BJ (cell line): Measurements from ENCODE around the gene APOBEC3H. TPM values are rescaled to one million over a fixed set of nuclear protein-coding genes. Genes with fewer than 3 reads are reported as not detected.

Source experiments
- CTCF ChIA-PET: fragments of 350-600 bp; formaldehyde crosslinking; extraction: SDS; loops from one replicate; lab custom pipeline; 2021; ENCODE audit warnings: antibody characterized with exemption, inconsistent platforms; lab: Yijun Ruan, JAX
- POLR2A ChIA-PET: fragments of 300-600 bp; sonication (Branson Sonifier 250); formaldehyde crosslinking; extraction: SDS; loops from one replicate; lab custom pipeline; 2021; ENCODE audit warnings: antibody characterized with exemption; lab: Charles Lee
- DNase-seq: peaks from one replicate; pipeline ENCODE4 v3.0.0-alpha.2; 2011; ENCODE audit warnings: low read depth
- H3K27me3 ChIP-seq: 2 replicates; pipeline ENCODE4 v1.6.0; 2011; ENCODE audit warnings: low read length; ENCODE audit not compliant: control insufficient read depth, insufficient read depth
- H3K36me3 ChIP-seq: 2 replicates; pipeline ENCODE4 v1.5.1; 2011; ENCODE audit warnings: low read length; ENCODE audit not compliant: control insufficient read depth, insufficient read depth
- H3K4me3 ChIP-seq: 2 replicates; pipeline ENCODE4 v1.5.1; 2011; ENCODE audit warnings: low read depth, mild to moderate bottlenecking, control low read depth, low read length
- polyA plus RNA-seq: library from polyadenylated mRNA; depleted of rRNA; stranded (reverse); fragments of >200 nt; gene quantifications from 2 replicates; pipeline ENCODE4 v1.2.3, GENCODE V29; 2011
- TF ChIP-seq, protein P1 (sequence below): IDR thresholded peaks from 2 replicates; pipeline ENCODE4 v1.5.1; 2011; ENCODE audit warnings: low read depth, mild to moderate bottlenecking, control low read depth, inconsistent platforms, low read length, moderate library complexity; ENCODE audit not compliant: insufficient read depth

Gene APOBEC3H
- polyA plus RNA-seq, 1 experiment = 0.10 TPM

DNA sequence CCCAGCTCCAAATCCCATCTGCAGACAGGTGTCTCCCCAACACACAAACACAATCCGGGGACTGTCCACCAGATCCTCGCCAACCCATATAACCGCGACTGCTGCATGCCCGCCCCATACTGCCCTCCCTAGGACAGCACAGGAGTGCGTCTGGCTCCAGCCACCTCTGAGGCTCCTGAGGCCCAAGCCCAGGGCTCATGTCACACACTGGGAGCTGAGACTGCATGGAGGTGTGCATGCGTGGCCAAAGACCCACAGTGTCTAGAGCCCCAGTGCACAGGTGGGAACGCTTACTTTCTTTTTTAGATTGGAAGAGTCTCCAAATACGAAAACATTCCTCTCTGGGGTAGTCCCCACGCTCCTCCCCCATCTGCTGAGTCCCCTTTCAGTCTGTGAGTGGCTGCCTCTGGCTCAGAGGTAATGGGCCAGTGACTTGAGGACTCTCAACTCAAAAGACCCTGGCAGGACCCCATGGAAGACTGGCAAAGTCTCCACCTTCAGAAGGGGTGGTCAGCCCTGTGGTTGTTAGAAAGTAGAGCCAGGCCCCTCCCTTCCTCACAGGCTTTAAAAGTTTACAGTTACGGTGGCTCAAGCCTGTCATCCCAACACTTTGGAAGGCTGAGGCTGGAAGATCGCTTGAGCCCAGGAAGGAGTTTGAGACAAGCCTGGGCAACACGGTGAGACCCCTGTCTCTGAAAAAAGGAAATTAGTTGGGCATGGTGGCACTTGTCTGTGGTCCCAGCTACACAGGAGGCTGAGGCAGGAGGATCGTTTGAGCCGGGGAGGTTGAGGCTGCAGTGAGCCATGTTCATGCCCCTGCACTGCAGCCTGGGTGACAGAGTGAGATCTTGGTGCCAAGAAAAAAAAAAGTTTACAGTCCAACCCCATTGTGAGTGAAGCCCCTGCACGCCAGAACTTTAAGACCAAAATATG lies 53.1 kb downstream of the APOBEC3H start:
- Histone ChIP-seq H3K36me3 (peaks cover 5% of the 10 kb centered on the region), H3K4me3 (no peak overlapping the region), H3K27me3 (peaks cover 4% of the 10 kb centered on the region)
- TF ChIP-seq, protein P1, sequence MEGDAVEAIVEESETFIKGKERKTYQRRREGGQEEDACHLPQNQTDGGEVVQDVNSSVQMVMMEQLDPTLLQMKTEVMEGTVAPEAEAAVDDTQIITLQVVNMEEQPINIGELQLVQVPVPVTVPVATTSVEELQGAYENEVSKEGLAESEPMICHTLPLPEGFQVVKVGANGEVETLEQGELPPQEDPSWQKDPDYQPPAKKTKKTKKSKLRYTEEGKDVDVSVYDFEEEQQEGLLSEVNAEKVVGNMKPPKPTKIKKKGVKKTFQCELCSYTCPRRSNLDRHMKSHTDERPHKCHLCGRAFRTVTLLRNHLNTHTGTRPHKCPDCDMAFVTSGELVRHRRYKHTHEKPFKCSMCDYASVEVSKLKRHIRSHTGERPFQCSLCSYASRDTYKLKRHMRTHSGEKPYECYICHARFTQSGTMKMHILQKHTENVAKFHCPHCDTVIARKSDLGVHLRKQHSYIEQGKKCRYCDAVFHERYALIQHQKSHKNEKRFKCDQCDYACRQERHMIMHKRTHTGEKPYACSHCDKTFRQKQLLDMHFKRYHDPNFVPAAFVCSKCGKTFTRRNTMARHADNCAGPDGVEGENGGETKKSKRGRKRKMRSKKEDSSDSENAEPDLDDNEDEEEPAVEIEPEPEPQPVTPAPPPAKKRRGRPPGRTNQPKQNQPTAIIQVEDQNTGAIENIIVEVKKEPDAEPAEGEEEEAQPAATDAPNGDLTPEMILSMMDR = no peak
- no peak for DNase-seq
- ChIA-PET POLR2A (no interaction called here), CTCF (interaction anchor here (0.7 to 1.4 kb wide), 4 partner anchors 12 to 280 kb away, joined by 3 to 4 read pairs (median 3); no protein-coding TSS in a partner anchor)

DNA sequence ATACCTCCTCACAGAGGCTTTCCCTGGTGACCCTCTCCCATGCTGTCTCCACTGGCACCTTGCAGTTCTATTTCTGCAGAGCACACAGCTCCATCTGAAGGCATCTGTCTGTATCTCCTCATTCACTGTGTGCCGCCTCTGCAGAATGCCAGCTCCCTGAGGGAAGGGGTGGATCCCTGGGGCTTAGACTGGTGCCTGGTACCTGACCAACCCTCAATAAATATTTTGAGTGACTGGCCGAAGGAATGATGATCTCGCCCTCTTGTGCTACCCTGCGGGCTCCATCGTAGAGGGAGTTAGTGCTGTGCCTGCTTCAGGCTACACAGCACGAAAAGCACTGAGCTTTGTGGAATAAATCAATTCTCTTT lies 53.8 kb downstream of the APOBEC3H start:
- Histone ChIP-seq H3K27me3 (peaks cover 8% of the 10 kb centered on the region), H3K4me3 (no peak overlapping the region), H3K36me3 (peaks cover 5% of the 10 kb centered on the region)
- CTCF ChIA-PET = interaction anchor here (0.7 to 1.0 kb wide), 2 partner anchors 43 to 281 kb away, joined by 3 read pairs; no protein-coding TSS in a partner anchor
- TF ChIP-seq, protein P1 = no peak
- no peak for DNase-seq
- POLR2A ChIA-PET = no interaction called here

DNA sequence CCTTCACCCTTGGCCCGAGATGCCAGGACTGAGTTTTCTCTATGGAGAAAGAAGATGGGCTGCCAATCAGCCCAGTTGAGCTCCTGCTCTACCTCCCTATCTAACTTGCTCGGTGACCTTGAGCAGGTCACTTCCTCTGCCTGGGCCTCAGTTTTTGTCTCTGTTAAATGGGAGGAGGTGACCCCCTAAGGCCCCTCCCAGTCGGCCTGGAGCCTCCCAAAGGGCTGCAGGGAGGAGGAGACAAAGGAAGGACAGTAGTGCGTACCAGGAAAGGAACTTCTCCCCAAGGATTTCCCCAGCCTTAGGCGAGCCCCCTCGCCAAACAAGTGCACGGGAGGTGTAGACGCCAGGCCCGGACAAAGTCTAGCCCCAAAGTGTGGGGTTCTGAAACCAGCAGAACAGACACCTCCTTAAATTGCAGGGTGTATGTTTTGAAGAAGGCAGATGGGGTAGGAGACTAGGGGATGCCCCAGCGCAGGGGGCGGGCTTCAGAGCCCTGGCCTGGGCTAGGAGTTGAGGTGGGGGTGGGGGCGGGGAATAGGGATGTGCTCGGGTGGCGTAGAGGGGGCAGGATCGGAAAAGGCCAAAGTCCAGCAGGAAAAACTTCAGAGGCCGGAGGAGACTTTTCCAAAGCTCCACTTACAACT lies 54.4 kb downstream of the APOBEC3H start:
- TF ChIP-seq, protein P1 = no peak
- DNase-seq = no peak
- ChIA-PET CTCF (interaction anchor here (0.7 to 2.4 kb wide), 8 partner anchors 16 to 383 kb away, joined by 3 to 8 read pairs (median 3); no protein-coding TSS in a partner anchor), POLR2A (interaction anchor here (1.3 kb wide), 1 partner anchor 168 kb away, joined by 5 read pairs; the partner anchor contains the start of gene RPL3)
- H3K36me3 ChIP-seq = peaks cover 5% of the 10 kb centered on the region
- peaks cover 9% of the 10 kb centered on the region for H3K27me3 ChIP-seq
- peak overlapping the region; percentile 64 for H3K4me3 ChIP-seq

DNA sequence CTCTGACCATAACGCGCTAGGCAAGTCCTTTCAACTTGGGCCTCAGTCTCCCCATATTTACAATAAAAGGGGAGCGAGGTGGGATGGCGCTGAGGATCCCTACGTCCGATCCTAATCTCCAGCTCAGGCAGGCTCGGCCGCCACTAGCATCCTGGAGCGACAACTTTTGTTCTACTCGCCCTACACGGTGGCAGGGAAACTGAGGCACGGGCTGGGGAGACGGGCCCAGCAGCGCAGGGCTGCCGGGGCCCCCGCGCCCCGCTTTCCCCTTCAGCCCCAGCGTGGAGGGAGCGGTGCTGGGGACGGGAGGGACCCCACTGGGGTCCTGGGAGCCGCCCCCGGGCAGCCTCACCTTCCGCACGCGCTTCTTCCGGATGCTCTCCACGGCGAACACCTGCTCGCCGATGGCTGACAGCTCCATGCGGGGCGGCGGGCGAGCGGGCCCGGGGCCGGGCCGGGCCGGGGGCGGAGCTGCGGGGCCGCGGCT lies 55.0 kb downstream of the APOBEC3H start:
- TF ChIP-seq, protein P1 = no peak
- DNase-seq = no peak
- peaks cover 5% of the 10 kb centered on the region for H3K36me3 ChIP-seq
- peaks cover 12% of the 10 kb centered on the region for H3K27me3 ChIP-seq
- H3K4me3 ChIP-seq = peak overlapping the region; percentile 64
- POLR2A ChIA-PET = interaction anchor here (0.5 to 1.3 kb wide), 3 partner anchors 159 to 349 kb away, joined by 4 to 9 read pairs (median 5); partner anchors contain the start of gene RPL3
- CTCF ChIA-PET = interaction anchor here (1.0 to 2.4 kb wide), 6 partner anchors 17 to 383 kb away, joined by 3 to 8 read pairs (median 4); no protein-coding TSS in a partner anchor
